NCI-H2171 treated with DMSO at 0.1 percent for 48 hours (cell line): Measurements from ENCODE around the gene RNF214.
A peak's percentile ranks its signal among the peaks of the same experiment; 100 is the strongest.

ENCODE experiments used
- DNase-seq: peaks from one replicate; lab custom pipeline; 2025; lab: John Stamatoyannopoulos, UW

RNF214 gene

GRCh38 chr11:117214404-117215110 lies 17.9 kb upstream of the RNF214 start:
- DNase-seq, result no peak

- no peak for DNase-seq
Observed at GRCh38 chr11:117217141-117218084, 15.1 kb upstream of the RNF214 start.

GRCh38 chr11:117218133-117218915 lies 14.1 kb upstream of the RNF214 start:
- no peak for DNase-seq

GRCh38 chr11:117219001-117219400 lies 13.5 kb upstream of the RNF214 start:
- DNase-seq, result no peak

GRCh38 chr11:117219455-117219854 lies 13.0 kb upstream of the RNF214 start:
- no peak for DNase-seq

GRCh38 chr11:117219995-117220394 lies 12.5 kb upstream of the RNF214 start:
- no peak for DNase-seq

- no peak for DNase-seq
Observed at GRCh38 chr11:117220568-117220967, 11.9 kb upstream of the RNF214 start.

GRCh38 chr11:117220999-117221774 lies 11.3 kb upstream of the RNF214 start:
- DNase-seq, result peak; percentile 45

- peak; percentile 79 for DNase-seq
Observed at GRCh38 chr11:117221775-117222517, 10.5 kb upstream of the RNF214 start.

- no peak for DNase-seq
Observed at GRCh38 chr11:117222991-117223740, 9.3 kb upstream of the RNF214 start.

GRCh38 chr11:117223741-117224689 lies 8.5 kb upstream of the RNF214 start:
- DNase-seq, result no peak

GRCh38 chr11:117225553-117226170 lies 6.8 kb upstream of the RNF214 start:
- no peak for DNase-seq

GRCh38 chr11:117226388-117227385 lies 5.8 kb upstream of the RNF214 start:
- DNase-seq, result peak; percentile 90

GRCh38 chr11:117228091-117228490 lies 4.4 kb upstream of the RNF214 start:
- DNase-seq, result no peak

GRCh38 chr11:117229411-117229810 lies 3.1 kb upstream of the RNF214 start:
- no peak for DNase-seq

- DNase-seq, result no peak
Observed at GRCh38 chr11:117229931-117230285, 2.6 kb upstream of the RNF214 start.

GRCh38 chr11:117230286-117230961 lies 2.0 kb upstream of the RNF214 start:
- DNase-seq, result no peak
